SJSA1 (cell line): ENCODE data around the gene SNRPD2. TPM values are rescaled to one million over a fixed set of nuclear protein-coding genes. Genes with fewer than 3 reads are reported as not detected.

Experiments
- DNase-seq, 2 experiments: peaks; one replicate each; pipeline ENCODE4 v3.0.0-alpha.2; 2015 to 2020; ENCODE audit warnings: low spot score in 2 of 2, low read depth in 1 of 2
- H3K27ac ChIP-seq: fragments of 250-450 bp; sonication (Bioruptor Pico); 2 replicates; pipeline ENCODE4 v1.5.1; 2020; ENCODE audit warnings: mild to moderate bottlenecking, moderate library complexity
- H3K27me3 ChIP-seq: fragments of 250-450 bp; sonication (Bioruptor Pico); replicated peaks from 2 replicates; pipeline ENCODE4 v1.5.1; 2020; ENCODE audit warnings: mild to moderate bottlenecking, moderate library complexity
- H3K36me3 ChIP-seq: fragments of 250-450 bp; sonication (Bioruptor Pico); 2 replicates; pipeline ENCODE4 v1.5.1; 2020; ENCODE audit warnings: mild to moderate bottlenecking
- H3K4me1 ChIP-seq: fragments of 250-450 bp; sonication (Bioruptor Pico); replicated peaks from 2 replicates; pipeline ENCODE4 v1.6.1; 2021; ENCODE audit warnings: mild to moderate bottlenecking
- H3K4me3 ChIP-seq: fragments of 250-450 bp; sonication (Bioruptor Pico); 2 replicates; pipeline ENCODE4 v1.5.1; 2020; ENCODE audit warnings: mild to moderate bottlenecking
- H3K9me3 ChIP-seq: fragments of 250-450 bp; sonication (Bioruptor Pico); replicated peaks from 2 replicates; pipeline ENCODE4 v1.5.1; 2020; ENCODE audit warnings: mild to moderate bottlenecking
- total RNA-seq: library from RNA; depleted of rRNA; stranded (reverse); fragments of >200 nt; shearing (Covaris generic); gene quantifications from 2 replicates; pipeline ENCODE4 v1.2.3, GENCODE V29; 2014; rRNA removed

The SNRPD2 gene
- total RNA-seq, 1 experiment from 2014 or later: 331 TPM

DNA sequence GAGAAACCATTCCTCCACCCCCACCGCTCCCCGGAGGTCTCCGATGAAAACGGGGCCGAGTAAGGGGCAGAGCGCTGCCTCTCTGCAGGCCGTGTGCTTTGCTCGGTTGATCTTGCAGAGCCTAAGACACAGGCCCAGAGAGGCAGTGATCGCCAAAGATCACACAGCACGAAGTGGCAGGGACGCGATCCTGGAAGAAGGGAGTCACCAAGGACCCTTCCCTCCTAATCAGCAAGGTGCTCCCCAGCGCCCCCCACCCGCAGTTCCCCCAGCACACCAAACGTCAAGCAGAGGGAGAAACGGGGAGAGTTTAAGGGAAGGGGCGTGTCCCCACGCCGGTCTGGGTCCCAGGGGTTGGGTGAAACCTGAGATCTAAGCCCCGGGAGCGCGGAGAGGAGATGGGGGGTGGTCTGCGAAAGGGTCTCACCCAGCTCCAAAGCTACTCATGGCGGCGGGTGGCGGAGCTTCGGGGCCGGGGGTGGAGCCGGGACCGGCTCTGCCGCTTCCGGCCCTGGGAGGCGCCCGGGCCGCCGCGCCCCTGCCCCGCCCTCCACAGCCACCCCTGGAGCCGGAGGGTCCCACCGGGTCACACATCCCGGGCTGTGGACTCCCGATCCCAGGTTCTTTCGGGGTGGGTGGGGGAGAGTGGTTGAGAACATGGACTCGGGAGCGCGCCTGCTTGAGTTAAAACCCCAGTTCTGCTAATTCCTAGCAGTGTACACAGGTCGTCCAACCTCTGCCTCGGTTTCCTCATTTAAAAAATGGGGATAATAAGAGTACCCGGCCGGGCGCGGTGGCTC is 52.6 kb downstream of the SNRPD2 start, which contains the start of gene EML2:
Gene EML2, minus strand, starts transcription at position 468 of the 800 bp plus-strand sequence. Its CDS starts 21 bp downstream, at position 447.
- Histone ChIP-seq H3K27me3 (no peaks in the 10 kb centered on the region), H3K36me3 (peaks cover 13% of the 10 kb centered on the region), H3K4me3 (peak within 1 kb of the TSS; percentile 56), H3K4me1 (peaks cover 43% of the 10 kb centered on the region), H3K9me3 (no peaks in the 10 kb centered on the region), H3K27ac (peak within 1 kb of the TSS; percentile 58)
- peak; percentile 51 to 65 for DNase-seq

DNA sequence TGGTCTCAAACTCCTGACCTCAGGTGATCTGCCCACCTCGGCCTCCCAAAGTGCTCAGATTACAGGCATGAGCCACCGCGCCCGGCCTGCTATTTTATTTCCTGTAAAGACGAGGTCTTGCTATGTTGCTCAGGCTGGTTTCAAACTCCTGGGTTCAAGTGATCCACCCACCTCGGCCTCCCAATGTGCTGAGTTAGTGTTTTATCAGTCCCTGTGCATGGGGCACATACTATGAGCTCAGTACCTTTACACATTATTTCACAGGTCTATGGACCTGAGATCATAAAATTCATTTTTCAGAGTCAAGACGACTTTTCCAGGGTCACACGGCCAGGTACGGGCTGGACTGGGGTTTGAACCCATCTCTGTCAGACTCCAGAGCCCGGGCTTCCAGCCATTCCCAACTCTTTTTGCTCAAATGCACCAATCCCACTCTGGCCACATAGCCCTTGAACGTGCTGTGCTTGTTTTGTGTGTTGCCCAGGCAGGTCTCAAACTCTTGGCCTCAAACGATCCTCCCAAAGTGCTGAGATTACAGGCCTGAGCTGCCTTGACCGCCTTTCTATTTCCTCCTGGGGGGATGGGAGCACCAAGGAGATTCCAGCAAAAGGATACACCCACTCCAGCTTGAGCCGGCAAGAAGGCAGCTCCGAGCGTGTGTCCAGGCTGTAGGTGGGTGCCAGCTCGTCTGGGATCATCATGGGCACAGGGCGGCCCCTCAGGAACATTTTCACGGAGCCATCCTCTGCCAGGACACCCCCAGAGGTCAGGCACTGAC is 53.7 kb downstream of the SNRPD2 start:
- Histone ChIP-seq H3K4me3 (peak overlapping the region; percentile 56), H3K4me1 (peaks cover 40% of the 10 kb centered on the region), H3K9me3 (no peaks in the 10 kb centered on the region), H3K27me3 (no peaks in the 10 kb centered on the region), H3K36me3 (peaks cover 13% of the 10 kb centered on the region), H3K27ac (peak overlapping the region; percentile 58)
- DNase-seq: peak; percentile 43 to 71

Other genes starting within 250 kb of the SNRPD2 start
- 1.1 TPM in 1 of 2 replicates, not detected in the other for gene FOSB, start 224.0 kb downstream of the SNRPD2 start, total RNA-seq
- 5.1 and 7.5 TPM in 2 replicates for gene RTN2, start 194.9 kb downstream of the SNRPD2 start, total RNA-seq
- 0.29 TPM in 1 of 2 replicates, not detected in the other for gene PPM1N, start 193.5 kb downstream of the SNRPD2 start, total RNA-seq
- 115 TPM in 2 replicates for gene VASP, start 184.5 kb downstream of the SNRPD2 start, total RNA-seq
- gene OPA3, start 107.2 kb downstream of the SNRPD2 start, total RNA-seq: 10.7 and 18.2 TPM in 2 replicates
- gene GPR4, start 89.7 kb downstream of the SNRPD2 start, total RNA-seq: not detected in 2 replicates
- gene EML2, start 52.6 kb downstream of the SNRPD2 start, total RNA-seq: 33.6 and 45.4 TPM in 2 replicates
- 0.72 and 2.1 TPM in 2 replicates for gene GIPR, start 23.7 kb downstream of the SNRPD2 start, total RNA-seq
- 11.6 and 14.6 TPM in 2 replicates for gene QPCTL, start 713 bp upstream of the SNRPD2 start, total RNA-seq
- gene FBXO46, start 38.9 kb upstream of the SNRPD2 start, total RNA-seq: 8.3 and 10.7 TPM in 2 replicates
- not detected in 2 replicates for gene MEIOSIN, start 41.5 kb upstream of the SNRPD2 start, total RNA-seq
- 9.1 and 10.2 TPM in 2 replicates for gene SIX5, start 77.3 kb upstream of the SNRPD2 start, total RNA-seq
- gene DMPK, start 90.5 kb upstream of the SNRPD2 start, total RNA-seq: 7.4 and 10.6 TPM in 2 replicates
- 17.6 and 35.4 TPM in 2 replicates for gene DMWD, start 100.9 kb upstream of the SNRPD2 start, total RNA-seq
- gene RSPH6A, start 123.4 kb upstream of the SNRPD2 start, total RNA-seq: not detected in 2 replicates
- gene SYMPK, start 171.2 kb upstream of the SNRPD2 start, total RNA-seq: 32.4 and 55.0 TPM in 2 replicates
- gene FOXA3, start 172.4 kb upstream of the SNRPD2 start, total RNA-seq: not detected in 2 replicates
- 42.9 and 50.1 TPM in 2 replicates for gene IRF2BP1, start 194.2 kb upstream of the SNRPD2 start, total RNA-seq
- gene MYPOP, start 210.7 kb upstream of the SNRPD2 start, total RNA-seq: 1.3 and 1.4 TPM in 2 replicates
- gene NANOS2, start 222.8 kb upstream of the SNRPD2 start, total RNA-seq: not detected in 2 replicates